Erythroblast (primary cell): ENCODE data around the gene IFT22.
"Not testable (repeated sequence)": the region's sequence is repeated elsewhere in the genome, so short reads cannot be mapped to it uniquely, and the experiment has no call there.

Experiments used
- DNase-seq, 2 experiments: peaks; one replicate each; lab custom pipeline; 2025; lab: John Stamatoyannopoulos, UW
- GATA1 ChIP-seq: IDR thresholded peaks from 2 replicates; pipeline ENCODE4 v1.6.1; 2011; ENCODE audit warnings: low read depth, mild to moderate bottlenecking, control low read depth, low read length, moderate library complexity
- POLR2A ChIP-seq: IDR thresholded peaks from 2 replicates; pipeline ENCODE4 v1.6.1; 2011; ENCODE audit warnings: mild to moderate bottlenecking, low read length

IFT22 gene

DNA sequence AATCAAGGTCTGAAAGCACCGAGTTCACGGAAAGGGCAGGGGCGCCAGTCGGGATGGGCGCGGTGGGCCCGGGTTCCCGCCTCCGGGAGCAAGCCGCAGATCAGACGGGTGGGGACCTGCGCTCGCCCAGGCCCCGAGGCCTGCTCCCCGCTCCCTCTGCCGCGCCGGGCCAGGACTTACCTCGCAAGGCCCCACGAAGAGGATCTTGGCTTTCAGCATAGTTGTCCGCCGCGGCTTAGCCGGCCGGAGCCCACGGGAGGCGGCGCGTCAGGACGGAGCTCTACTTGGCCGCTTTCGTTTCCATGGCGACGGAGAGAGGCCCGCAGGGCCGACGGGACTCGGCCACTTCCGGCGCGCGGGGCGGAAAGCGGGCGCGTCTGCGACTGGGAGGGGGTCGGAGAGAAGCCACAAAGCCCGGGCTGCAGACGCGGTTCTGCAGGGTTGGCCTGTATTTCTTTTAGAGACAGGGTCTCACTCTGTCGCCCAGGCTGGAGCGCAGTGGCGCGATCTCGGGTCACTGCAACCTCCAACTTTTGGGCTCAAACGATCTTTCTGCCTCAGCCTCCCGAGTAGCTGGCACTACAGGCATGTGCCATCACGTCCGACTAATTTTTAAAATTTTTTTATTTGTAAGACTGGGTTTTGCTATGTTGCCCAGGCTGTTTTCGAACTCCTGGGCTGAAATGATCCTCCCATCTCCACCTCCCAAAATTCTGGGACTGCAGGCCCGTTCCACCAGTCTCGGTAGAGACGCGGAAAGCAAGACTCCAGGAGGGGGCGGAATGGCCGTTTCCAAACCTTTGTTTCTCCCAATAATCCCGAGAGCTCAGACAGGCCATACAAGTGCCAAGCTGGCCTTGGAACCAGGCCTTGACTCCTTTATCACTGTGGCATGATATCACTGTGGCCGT is at the start of gene IFT22:
Gene IFT22, minus strand, starts transcription at position 322 of the 911 bp plus-strand sequence. Its CDS starts 103 bp downstream, at position 219.
- TF ChIP-seq GATA1: no peak
- peak; percentile 73 for TF ChIP-seq POLR2A
- DNase-seq: peak; percentile 91 to 93

- TF ChIP-seq GATA1 (no peak), POLR2A (no peak)
Measured at GRCh38 chr7:101370836-101371235, 49.2 kb upstream of the IFT22 start.

DNA sequence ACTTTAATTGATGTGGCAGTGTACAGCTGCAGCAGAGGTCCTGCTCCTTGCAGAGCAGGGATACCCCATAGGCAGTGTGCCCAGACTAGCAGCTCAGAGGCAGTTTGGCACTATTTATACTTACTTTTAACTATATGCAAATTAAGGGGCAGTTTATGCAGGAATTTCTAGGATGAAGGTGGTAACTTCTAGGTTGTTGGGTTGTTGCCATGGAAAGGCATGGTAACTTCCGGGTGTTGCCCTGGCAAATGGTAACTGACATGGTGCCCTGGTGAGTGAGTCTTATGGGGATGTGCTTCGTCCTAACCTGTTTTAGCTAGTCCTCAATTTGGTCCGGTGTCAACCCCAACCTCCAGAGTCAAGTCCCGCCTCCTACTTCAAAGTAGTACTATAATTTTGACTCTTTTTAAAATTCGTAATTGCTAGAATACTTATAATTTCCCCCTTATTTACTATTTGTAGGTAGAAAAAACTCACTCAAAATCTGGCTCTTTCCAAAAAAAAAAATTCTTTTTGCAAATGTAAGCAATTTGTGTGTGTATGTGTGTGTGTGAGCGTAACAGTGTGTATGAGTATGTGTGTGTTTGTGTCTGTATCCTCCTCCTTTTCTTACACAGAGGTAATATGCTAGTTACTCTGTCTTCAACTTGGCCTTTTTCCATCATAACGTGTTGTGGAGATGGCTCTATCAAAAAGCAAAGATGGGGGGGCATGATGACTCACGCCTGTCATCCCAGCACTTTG is 47.0 kb upstream of the IFT22 start:
- no peak for DNase-seq
- TF ChIP-seq GATA1: no peak
- TF ChIP-seq POLR2A: no peak

More at GRCh38 chr7:101370836-101371235, 49.2 kb upstream of the IFT22 start:
- no peak for DNase-seq

DNA sequence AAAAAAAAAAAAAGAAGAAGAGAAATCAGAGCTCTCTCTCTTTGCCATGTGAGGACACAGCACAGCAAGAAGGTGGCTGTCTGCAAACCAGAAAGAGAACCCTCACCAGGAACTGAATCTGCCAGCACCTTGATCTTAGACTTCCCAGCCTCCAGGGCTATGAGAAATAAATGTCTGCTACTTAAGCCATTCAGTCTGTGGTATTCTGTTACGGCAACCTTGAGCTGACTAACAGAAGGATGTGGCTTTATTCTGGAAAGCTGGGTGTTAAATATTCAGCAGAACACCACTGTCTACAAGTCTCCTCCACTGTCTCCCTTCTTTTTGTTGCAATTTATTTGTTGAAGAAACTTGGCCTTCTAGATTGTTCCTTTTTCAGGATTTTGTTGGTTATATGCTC is 46.1 kb upstream of the IFT22 start:
- no peak for DNase-seq
- TF ChIP-seq POLR2A (no peak), GATA1 (no peak)

- no peak for TF ChIP-seq POLR2A
- TF ChIP-seq GATA1: no peak
- DNase-seq: no peak
Measured at GRCh38 chr7:101365956-101366355, 44.3 kb upstream of the IFT22 start.

- peak; percentile 51 to 67 for DNase-seq
- no peak for TF ChIP-seq POLR2A
- no peak for TF ChIP-seq GATA1
Measured at GRCh38 chr7:101363734-101364374, 42.2 kb upstream of the IFT22 start.

GRCh38 chr7:101363196-101363733 is 41.7 kb upstream of the IFT22 start:
- TF ChIP-seq POLR2A: no peak
- TF ChIP-seq GATA1: no peak
- DNase-seq: no peak

DNA sequence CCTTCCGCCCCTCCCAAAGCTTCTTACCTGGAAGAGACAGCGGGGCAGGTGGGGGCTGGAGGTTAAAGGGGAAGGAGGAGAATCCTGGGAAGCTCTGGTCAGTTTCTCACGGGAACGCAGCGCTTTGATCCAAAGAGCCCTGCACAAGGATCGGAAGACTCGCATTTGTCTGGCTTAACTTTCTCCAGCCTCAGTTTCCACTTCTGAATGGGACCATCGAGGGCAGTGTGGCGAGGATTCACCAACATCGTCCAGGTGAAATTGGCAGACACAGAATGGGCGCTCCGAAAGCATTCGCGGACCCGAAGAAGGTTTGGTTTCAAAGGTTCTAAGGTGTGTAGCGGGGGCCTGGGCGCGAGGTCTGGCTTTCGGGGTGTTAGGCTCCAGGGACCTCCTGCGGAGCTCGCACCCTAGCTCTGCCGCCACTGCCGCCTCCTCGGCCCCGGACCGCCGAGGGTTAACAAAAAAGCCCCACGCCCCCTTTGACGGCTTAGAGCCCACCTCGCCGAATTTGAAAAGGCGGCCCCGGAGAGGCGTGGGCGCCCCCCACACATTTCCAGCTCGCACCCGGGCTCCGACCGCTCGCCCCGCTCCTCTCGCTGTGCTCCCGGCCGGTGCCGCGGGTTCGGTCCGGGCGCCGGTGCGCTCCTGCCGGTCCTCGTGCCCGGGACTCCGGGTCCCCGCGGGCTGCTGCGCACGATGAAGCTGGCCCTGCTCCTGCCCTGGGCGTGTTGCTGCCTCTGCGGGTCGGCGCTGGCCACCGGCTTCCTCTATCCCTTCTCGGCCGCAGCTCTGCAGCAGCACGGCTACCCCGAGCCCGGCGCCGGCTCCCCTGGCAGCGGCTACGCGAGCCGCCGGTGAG is 41.0 kb upstream of the IFT22 start, which contains the start of gene COL26A1:
Gene COL26A1, plus strand, starts transcription at position 542 of the 862 bp plus-strand sequence. Its CDS starts 158 bp downstream, at position 700.
- no peak for DNase-seq
- TF ChIP-seq GATA1 (no peak), POLR2A (no peak)

DNA sequence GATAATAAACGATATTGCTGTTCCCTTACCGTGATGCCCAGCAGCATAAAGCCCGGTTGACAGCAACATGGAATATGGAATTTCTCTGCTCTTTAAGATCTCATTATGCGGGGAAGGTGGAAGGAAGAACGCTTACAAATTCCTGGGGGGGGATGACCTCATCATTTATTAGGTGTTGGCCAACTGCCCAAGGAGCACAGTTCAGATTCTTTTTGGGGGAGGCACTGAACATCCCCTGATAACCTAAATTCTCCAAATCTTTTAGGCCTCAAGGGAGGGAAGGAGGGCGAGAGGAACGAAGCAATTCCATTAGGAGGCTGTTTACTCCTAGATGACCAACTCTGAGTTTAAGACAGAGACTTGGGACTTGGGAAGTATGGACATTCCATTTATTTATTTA is 35.8 kb upstream of the IFT22 start:
- DNase-seq: no peak
- TF ChIP-seq GATA1: no peak
- no peak for TF ChIP-seq POLR2A

GRCh38 chr7:101352920-101353308 is 31.3 kb upstream of the IFT22 start:
- TF ChIP-seq POLR2A: no peak
- TF ChIP-seq GATA1: no peak
- no peak for DNase-seq

- not testable (repeated sequence) for DNase-seq
Measured at GRCh38 chr7:101349300-101349699, 27.7 kb upstream of the IFT22 start.

- not testable (repeated sequence) for DNase-seq
Measured at GRCh38 chr7:101348456-101349067, 26.9 kb upstream of the IFT22 start.
